Right lobe of liver (tissue), 4 donors: ENCODE data around the gene RGS3.
"Not testable (repeated sequence)": the region's sequence is repeated elsewhere in the genome, so short reads cannot be mapped to it uniquely, and the experiment has no call there.

Source experiments
- POLR2A ChIP-seq: fragments of 450-650 bp; IDR thresholded peaks from one replicate; pipeline ENCODE4 v1.6.1; 2017; ENCODE audit warnings: antibody characterized with exemption, mild to moderate bottlenecking
- TF ChIP-seq, protein P1 (sequence below), 4 donors: fragments of 200-600 bp in 3 of 4; fragments of 450-650 bp in 1 of 4; IDR thresholded peaks; one replicate each; pipeline versions ENCODE4 v1.5.1 to v1.8.0; 2016 to 2022; ENCODE audit warnings: antibody characterized with exemption in 4 of 4, mild to moderate bottlenecking in 2 of 4
- donor health status: DM: no; HTN: no; CAD: no.
- donor health status: DM: no; HTN: no; CAD: no.
- donor health status: DM: no; HTN: yes; CAD: no.

DNA sequence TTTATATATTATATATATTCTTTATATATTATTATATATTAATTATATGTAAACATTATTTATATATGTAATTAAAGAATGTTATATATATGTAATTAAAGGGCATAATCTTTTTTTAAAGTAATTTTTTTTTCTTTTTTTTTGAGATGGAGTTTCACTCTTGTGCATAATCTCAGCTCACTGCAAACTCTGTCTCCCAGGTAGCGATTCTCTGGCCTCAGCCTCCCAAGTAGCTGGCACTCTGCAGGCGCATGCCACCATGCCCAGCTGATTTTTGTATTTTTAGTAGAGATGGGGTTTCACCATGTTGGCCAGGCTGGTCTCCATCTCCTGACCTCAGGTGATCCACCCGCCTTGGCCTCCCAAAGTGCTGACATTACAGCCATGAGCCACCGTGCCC is 27.6 kb downstream of the RGS3 start:
- TF ChIP-seq, protein P1, sequence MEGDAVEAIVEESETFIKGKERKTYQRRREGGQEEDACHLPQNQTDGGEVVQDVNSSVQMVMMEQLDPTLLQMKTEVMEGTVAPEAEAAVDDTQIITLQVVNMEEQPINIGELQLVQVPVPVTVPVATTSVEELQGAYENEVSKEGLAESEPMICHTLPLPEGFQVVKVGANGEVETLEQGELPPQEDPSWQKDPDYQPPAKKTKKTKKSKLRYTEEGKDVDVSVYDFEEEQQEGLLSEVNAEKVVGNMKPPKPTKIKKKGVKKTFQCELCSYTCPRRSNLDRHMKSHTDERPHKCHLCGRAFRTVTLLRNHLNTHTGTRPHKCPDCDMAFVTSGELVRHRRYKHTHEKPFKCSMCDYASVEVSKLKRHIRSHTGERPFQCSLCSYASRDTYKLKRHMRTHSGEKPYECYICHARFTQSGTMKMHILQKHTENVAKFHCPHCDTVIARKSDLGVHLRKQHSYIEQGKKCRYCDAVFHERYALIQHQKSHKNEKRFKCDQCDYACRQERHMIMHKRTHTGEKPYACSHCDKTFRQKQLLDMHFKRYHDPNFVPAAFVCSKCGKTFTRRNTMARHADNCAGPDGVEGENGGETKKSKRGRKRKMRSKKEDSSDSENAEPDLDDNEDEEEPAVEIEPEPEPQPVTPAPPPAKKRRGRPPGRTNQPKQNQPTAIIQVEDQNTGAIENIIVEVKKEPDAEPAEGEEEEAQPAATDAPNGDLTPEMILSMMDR (IDR thresholded peaks at IDR 0.05): not testable (repeated sequence)
- TF ChIP-seq POLR2A: not testable (repeated sequence)
